GM23338 (cell line): Measurements from ENCODE around the gene DYNLT5. TPM values are rescaled to one million over a fixed set of nuclear protein-coding genes. Genes with fewer than 3 reads are reported as not detected.

Source experiments
- ATAC-seq: fragments of 200-7000 bp; cut with Tn5 transposase; 3 replicates; pipeline ENCODE4 v1.9.1; 2020
- DNase-seq: peaks from one replicate; pipeline ENCODE4 v3.0.0-alpha.2; 2015; ENCODE audit warnings: low spot score
- H2AFZ ChIP-seq: fragments of 200-600 bp; sonication (generic); 2 replicates; pipeline ENCODE4 v1.8.0; 2016; ENCODE audit warnings: antibody characterized with exemption, mild to moderate bottlenecking, moderate library complexity
- H3F3A ChIP-seq: fragments of 200-600 bp; sonication (generic); replicated peaks from 2 replicates; pipeline ENCODE4 v1.8.0; 2017; ENCODE audit warnings: antibody characterized with exemption, mixed run types, low read depth
- H3K27ac ChIP-seq: fragments of 200-600 bp; sonication (generic); 2 replicates; pipeline ENCODE4 v1.6.1; 2016; ENCODE audit warnings: low read depth
- H3K27me3 ChIP-seq: fragments of 200-600 bp; sonication (generic); 2 replicates; pipeline ENCODE4 v1.8.0; 2016; ENCODE audit warnings: mild to moderate bottlenecking, mixed run types, moderate library complexity; ENCODE audit not compliant: insufficient read depth
- H3K36me3 ChIP-seq: fragments of 200-600 bp; sonication (generic); 2 replicates; pipeline ENCODE4 v1.8.0; 2016; ENCODE audit warnings: mild to moderate bottlenecking; ENCODE audit not compliant: insufficient read depth
- H3K4me1 ChIP-seq: fragments of 200-600 bp; sonication (generic); 2 replicates; pipeline ENCODE4 v1.8.0; 2016; ENCODE audit warnings: mild to moderate bottlenecking, moderate library complexity; ENCODE audit not compliant: insufficient read depth
- H3K4me2 ChIP-seq: fragments of 200-600 bp; sonication (generic); 2 replicates; pipeline ENCODE4 v1.7.1; 2017; ENCODE audit warnings: mixed run types
- H3K4me3 ChIP-seq: fragments of 200-600 bp; sonication (generic); 2 replicates; pipeline ENCODE4 v1.6.1; 2016; ENCODE audit warnings: mixed run types
- H3K79me2 ChIP-seq: fragments of 200-600 bp; sonication (generic); replicated peaks from 2 replicates; pipeline ENCODE4 v1.8.0; 2017; ENCODE audit warnings: mild to moderate bottlenecking; ENCODE audit not compliant: insufficient read depth
- H3K9me2 ChIP-seq: fragments of 200-600 bp; sonication (generic); 2 replicates; pipeline ENCODE4 v1.8.0; 2017; ENCODE audit not compliant: insufficient read depth
- H4K20me1 ChIP-seq: fragments of 200-600 bp; sonication (generic); replicated peaks from 2 replicates; pipeline ENCODE4 v1.8.0; 2017; ENCODE audit warnings: mild to moderate bottlenecking; ENCODE audit not compliant: insufficient read depth
- H3K27ac Mint-ChIP-seq: 2 replicates; pipeline ENCODE4 v1.8.0; 2020; ENCODE audit warnings: inconsistent platforms, mild to moderate bottlenecking, moderate library complexity, mixed read lengths
- H3K27me3 Mint-ChIP-seq: 3 replicates; pipeline ENCODE4 v1.8.0; 2022; ENCODE audit warnings: low read depth, mild to moderate bottlenecking, moderate library complexity, mixed read lengths, inconsistent platforms; ENCODE audit not compliant: insufficient read depth, poor library complexity
- H3K36me3 Mint-ChIP-seq: 3 replicates; pipeline ENCODE4 v1.8.0; 2021; ENCODE audit warnings: low read depth, mild to moderate bottlenecking, inconsistent platforms, moderate library complexity, mixed read lengths
- H3K4me1 Mint-ChIP-seq: 3 replicates; pipeline ENCODE4 v1.8.0; 2020; ENCODE audit warnings: mild to moderate bottlenecking, inconsistent platforms, mixed read lengths
- H3K4me3 Mint-ChIP-seq: 3 replicates; pipeline ENCODE4 v1.8.0; 2021; ENCODE audit warnings: moderate library complexity, mild to moderate bottlenecking, inconsistent platforms, mixed read lengths
- H3K9me3 Mint-ChIP-seq: 3 replicates; pipeline ENCODE4 v1.8.0; 2020; ENCODE audit warnings: moderate library complexity, mild to moderate bottlenecking, inconsistent platforms, mixed read lengths
- CREB1 ChIP-seq: fragments of 250-450 bp; sonication (Bioruptor Pico); IDR thresholded peaks from 2 replicates; pipeline ENCODE4 v1.5.0; 2020; ENCODE audit warnings: low read depth, mild to moderate bottlenecking, moderate library complexity
- EZH2 ChIP-seq: fragments of 200-600 bp; sonication (generic); IDR thresholded peaks from one replicate; pipeline ENCODE4 v1.8.0; 2017; ENCODE audit warnings: antibody characterized with exemption, mild to moderate bottlenecking, low read depth; ENCODE audit not compliant: unreplicated experiment
- EZH2phosphoT487 ChIP-seq: fragments of 200-600 bp; sonication (generic); IDR thresholded peaks from one replicate; pipeline ENCODE4 v1.8.1; 2018; ENCODE audit warnings: antibody characterized with exemption; ENCODE audit not compliant: unreplicated experiment
- JUNB ChIP-seq: IDR thresholded peaks from one replicate; pipeline ENCODE4 v1.6.1; 2016; ENCODE audit warnings: antibody characterized with exemption; ENCODE audit not compliant: unreplicated experiment
- NANOG ChIP-seq: IDR thresholded peaks from 2 replicates; pipeline ENCODE4 v1.6.1; 2016; ENCODE audit warnings: antibody characterized with exemption, borderline replicate concordance
- POLR2AphosphoS5 ChIP-seq: IDR thresholded peaks from 2 replicates; pipeline ENCODE4 v1.6.1; 2016; ENCODE audit warnings: antibody characterized with exemption, low read depth
- STAT1 ChIP-seq: IDR thresholded peaks from one replicate; pipeline ENCODE4 v1.6.1; 2016; ENCODE audit warnings: antibody characterized with exemption; ENCODE audit not compliant: unreplicated experiment
- ZNF114 ChIP-seq: fragments of 250-450 bp; sonication (Bioruptor Pico); IDR thresholded peaks from 2 replicates; pipeline ENCODE4 v1.5.0; 2020; ENCODE audit warnings: mild to moderate bottlenecking, moderate library complexity
- ZNF331 ChIP-seq: fragments of 250-450 bp; sonication (Bioruptor Pico); IDR thresholded peaks from 2 replicates; pipeline ENCODE4 v1.5.0; 2020; ENCODE audit warnings: low read depth, mild to moderate bottlenecking, moderate library complexity
- polyA plus RNA-seq: library from polyadenylated mRNA; unstranded; fragments of >200 nt; fragmentation: Nextera tagmentation; extraction: Ambion mirVana; gene quantifications from 2 replicates; pipeline ENCODE4 v1.2.1, GENCODE V29; 2016
- total RNA-seq: library from RNA; depleted of rRNA; stranded (reverse); fragments of >200 nt; shearing (Covaris generic); gene quantifications from 2 replicates; pipeline ENCODE4 v1.2.3, GENCODE V29; 2014
- TF ChIP-seq, protein P1 (sequence below): fragments of 250-450 bp; sonication (Bioruptor Pico); IDR thresholded peaks from 2 replicates; pipeline ENCODE4 v1.5.0; 2020; ENCODE audit warnings: mild to moderate bottlenecking, moderate library complexity
- TF ChIP-seq, protein P2 (sequence below): IDR thresholded peaks from one replicate; pipeline ENCODE4 v1.6.1; 2018; ENCODE audit warnings: antibody characterized with exemption; ENCODE audit not compliant: unreplicated experiment
- TF ChIP-seq, protein P3 (sequence below): IDR thresholded peaks from 2 replicates; pipeline ENCODE4 v1.6.1; 2016; ENCODE audit warnings: antibody characterized with exemption
- TF ChIP-seq, protein P4 (sequence below), 2 experiments: fragments of 200-600 bp in 1 of 2; sonication (generic) in 1 of 2; conservative IDR thresholded peaks; 2 replicates each; pipeline versions ENCODE4 v1.5.1 to v1.6.1; 2016 to 2017; ENCODE audit warnings: antibody characterized with exemption in 2 of 2, low read depth in 2 of 2, mild to moderate bottlenecking in 2 of 2, moderate library complexity in 1 of 2

DYNLT5 gene
- total and polyA plus RNA-seq, 2 experiments from 2014 or later, result 0.95 to 2.8 TPM

DNA sequence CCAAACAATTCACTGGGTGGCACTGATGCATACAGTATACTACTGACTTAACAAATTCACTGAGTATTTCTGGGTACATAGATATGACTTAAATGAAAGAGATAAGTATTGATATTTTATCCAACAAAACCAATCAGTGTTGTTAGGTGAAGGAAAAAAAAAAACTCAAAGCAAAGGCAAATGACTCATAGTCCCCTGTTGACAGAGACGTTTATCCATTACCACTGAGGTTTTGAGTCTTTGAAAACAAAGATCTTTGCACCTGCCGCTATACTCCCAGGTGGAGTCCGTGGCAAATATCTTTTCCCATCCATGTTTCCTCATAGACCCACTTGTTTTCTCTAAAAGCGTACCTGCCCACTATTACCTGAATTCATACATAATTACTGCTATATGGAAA lies 18.4 kb downstream of the DYNLT5 start:
- DNase-seq (no peak), ATAC-seq (no peak)
- Mint-ChIP-seq H3K27me3 (no peaks in the 10 kb centered on the region), H3K9me3 (no peaks in the 10 kb centered on the region), H3K36me3 (no peaks in the 10 kb centered on the region), H3K27ac (no peak overlapping the region), H3K4me3 (no peak overlapping the region), H3K4me1 (no peaks in the 10 kb centered on the region)
- no peaks in the 10 kb centered on the region for H3F3A ChIP-seq
- no peaks in the 10 kb centered on the region for H3K79me2 ChIP-seq
- TF ChIP-seq, protein P1, sequence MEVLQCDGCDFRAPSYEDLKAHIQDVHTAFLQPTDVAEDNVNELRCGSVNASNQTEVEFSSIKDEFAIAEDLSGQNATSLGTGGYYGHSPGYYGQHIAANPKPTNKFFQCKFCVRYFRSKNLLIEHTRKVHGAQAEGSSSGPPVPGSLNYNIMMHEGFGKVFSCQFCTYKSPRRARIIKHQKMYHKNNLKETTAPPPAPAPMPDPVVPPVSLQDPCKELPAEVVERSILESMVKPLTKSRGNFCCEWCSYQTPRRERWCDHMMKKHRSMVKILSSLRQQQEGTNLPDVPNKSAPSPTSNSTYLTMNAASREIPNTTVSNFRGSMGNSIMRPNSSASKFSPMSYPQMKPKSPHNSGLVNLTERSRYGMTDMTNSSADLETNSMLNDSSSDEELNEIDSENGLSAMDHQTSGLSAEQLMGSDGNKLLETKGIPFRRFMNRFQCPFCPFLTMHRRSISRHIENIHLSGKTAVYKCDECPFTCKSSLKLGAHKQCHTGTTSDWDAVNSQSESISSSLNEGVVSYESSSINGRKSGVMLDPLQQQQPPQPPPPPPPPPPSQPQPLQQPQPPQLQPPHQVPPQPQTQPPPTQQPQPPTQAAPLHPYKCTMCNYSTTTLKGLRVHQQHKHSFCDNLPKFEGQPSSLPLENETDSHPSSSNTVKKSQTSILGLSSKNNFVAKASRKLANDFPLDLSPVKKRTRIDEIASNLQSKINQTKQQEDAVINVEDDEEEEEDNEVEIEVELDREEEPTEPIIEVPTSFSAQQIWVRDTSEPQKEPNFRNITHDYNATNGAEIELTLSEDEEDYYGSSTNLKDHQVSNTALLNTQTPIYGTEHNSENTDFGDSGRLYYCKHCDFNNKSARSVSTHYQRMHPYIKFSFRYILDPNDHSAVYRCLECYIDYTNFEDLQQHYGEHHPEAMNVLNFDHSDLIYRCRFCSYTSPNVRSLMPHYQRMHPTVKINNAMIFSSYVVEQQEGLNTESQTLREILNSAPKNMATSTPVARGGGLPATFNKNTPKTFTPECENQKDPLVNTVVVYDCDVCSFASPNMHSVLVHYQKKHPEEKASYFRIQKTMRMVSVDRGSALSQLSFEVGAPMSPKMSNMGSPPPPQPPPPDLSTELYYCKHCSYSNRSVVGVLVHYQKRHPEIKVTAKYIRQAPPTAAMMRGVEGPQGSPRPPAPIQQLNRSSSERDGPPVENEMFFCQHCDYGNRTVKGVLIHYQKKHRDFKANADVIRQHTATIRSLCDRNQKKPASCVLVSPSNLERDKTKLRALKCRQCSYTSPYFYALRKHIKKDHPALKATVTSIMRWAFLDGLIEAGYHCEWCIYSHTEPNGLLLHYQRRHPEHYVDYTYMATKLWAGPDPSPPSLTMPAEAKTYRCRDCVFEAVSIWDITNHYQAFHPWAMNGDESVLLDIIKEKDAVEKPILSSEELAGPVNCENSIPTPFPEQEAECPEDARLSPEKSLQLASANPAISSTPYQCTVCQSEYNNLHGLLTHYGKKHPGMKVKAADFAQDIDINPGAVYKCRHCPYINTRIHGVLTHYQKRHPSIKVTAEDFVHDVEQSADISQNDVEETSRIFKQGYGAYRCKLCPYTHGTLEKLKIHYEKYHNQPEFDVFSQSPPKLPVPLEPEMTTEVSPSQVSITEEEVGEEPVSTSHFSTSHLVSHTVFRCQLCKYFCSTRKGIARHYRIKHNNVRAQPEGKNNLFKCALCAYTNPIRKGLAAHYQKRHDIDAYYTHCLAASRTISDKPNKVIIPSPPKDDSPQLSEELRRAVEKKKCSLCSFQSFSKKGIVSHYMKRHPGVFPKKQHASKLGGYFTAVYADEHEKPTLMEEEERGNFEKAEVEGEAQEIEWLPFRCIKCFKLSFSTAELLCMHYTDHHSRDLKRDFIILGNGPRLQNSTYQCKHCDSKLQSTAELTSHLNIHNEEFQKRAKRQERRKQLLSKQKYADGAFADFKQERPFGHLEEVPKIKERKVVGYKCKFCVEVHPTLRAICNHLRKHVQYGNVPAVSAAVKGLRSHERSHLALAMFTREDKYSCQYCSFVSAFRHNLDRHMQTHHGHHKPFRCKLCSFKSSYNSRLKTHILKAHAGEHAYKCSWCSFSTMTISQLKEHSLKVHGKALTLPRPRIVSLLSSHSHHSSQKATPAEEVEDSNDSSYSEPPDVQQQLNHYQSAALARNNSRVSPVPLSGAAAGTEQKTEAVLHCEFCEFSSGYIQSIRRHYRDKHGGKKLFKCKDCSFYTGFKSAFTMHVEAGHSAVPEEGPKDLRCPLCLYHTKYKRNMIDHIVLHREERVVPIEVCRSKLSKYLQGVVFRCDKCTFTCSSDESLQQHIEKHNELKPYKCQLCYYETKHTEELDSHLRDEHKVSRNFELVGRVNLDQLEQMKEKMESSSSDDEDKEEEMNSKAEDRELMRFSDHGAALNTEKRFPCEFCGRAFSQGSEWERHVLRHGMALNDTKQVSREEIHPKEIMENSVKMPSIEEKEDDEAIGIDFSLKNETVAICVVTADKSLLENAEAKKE (CRISPR knock-in tag), result no peak
- TF ChIP-seq JUNB (no peak), EZH2phosphoT487 (no peak), STAT1 (no peak), POLR2AphosphoS5 (no peak), ZNF331 (CRISPR knock-in tag) (no peak), NANOG (no peak), CREB1 (CRISPR knock-in tag) (no peak), EZH2 (no peak), ZNF114 (CRISPR knock-in tag) (no peak)
- TF ChIP-seq, protein P2, sequence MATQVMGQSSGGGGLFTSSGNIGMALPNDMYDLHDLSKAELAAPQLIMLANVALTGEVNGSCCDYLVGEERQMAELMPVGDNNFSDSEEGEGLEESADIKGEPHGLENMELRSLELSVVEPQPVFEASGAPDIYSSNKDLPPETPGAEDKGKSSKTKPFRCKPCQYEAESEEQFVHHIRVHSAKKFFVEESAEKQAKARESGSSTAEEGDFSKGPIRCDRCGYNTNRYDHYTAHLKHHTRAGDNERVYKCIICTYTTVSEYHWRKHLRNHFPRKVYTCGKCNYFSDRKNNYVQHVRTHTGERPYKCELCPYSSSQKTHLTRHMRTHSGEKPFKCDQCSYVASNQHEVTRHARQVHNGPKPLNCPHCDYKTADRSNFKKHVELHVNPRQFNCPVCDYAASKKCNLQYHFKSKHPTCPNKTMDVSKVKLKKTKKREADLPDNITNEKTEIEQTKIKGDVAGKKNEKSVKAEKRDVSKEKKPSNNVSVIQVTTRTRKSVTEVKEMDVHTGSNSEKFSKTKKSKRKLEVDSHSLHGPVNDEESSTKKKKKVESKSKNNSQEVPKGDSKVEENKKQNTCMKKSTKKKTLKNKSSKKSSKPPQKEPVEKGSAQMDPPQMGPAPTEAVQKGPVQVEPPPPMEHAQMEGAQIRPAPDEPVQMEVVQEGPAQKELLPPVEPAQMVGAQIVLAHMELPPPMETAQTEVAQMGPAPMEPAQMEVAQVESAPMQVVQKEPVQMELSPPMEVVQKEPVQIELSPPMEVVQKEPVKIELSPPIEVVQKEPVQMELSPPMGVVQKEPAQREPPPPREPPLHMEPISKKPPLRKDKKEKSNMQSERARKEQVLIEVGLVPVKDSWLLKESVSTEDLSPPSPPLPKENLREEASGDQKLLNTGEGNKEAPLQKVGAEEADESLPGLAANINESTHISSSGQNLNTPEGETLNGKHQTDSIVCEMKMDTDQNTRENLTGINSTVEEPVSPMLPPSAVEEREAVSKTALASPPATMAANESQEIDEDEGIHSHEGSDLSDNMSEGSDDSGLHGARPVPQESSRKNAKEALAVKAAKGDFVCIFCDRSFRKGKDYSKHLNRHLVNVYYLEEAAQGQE, result no peak
- TF ChIP-seq, protein P3, sequence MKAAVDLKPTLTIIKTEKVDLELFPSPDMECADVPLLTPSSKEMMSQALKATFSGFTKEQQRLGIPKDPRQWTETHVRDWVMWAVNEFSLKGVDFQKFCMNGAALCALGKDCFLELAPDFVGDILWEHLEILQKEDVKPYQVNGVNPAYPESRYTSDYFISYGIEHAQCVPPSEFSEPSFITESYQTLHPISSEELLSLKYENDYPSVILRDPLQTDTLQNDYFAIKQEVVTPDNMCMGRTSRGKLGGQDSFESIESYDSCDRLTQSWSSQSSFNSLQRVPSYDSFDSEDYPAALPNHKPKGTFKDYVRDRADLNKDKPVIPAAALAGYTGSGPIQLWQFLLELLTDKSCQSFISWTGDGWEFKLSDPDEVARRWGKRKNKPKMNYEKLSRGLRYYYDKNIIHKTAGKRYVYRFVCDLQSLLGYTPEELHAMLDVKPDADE, result no peak
- TF ChIP-seq, protein P4, sequence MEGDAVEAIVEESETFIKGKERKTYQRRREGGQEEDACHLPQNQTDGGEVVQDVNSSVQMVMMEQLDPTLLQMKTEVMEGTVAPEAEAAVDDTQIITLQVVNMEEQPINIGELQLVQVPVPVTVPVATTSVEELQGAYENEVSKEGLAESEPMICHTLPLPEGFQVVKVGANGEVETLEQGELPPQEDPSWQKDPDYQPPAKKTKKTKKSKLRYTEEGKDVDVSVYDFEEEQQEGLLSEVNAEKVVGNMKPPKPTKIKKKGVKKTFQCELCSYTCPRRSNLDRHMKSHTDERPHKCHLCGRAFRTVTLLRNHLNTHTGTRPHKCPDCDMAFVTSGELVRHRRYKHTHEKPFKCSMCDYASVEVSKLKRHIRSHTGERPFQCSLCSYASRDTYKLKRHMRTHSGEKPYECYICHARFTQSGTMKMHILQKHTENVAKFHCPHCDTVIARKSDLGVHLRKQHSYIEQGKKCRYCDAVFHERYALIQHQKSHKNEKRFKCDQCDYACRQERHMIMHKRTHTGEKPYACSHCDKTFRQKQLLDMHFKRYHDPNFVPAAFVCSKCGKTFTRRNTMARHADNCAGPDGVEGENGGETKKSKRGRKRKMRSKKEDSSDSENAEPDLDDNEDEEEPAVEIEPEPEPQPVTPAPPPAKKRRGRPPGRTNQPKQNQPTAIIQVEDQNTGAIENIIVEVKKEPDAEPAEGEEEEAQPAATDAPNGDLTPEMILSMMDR (conservative IDR thresholded peaks at IDR 0.05; ENCODE audit: low read depth in 2 of 2), result no peak
- H3K4me3 ChIP-seq, result no peak overlapping the region
- H2AFZ ChIP-seq, result no peak overlapping the region
- no peaks in the 10 kb centered on the region for H3K4me1 ChIP-seq
- H3K27ac ChIP-seq, result no peak overlapping the region
- H4K20me1 ChIP-seq, result no peaks in the 10 kb centered on the region
- no peaks in the 10 kb centered on the region for H3K27me3 ChIP-seq
- H3K9me2 ChIP-seq, result no peaks in the 10 kb centered on the region
- no peaks in the 10 kb centered on the region for H3K36me3 ChIP-seq
- no peak overlapping the region for H3K4me2 ChIP-seq
